NCI-H524 (cell line): ENCODE data around the gene IL31.

Experiments used
- DNase-seq, 2 experiments: peaks; one replicate each; lab custom pipeline; 2025; lab: John Stamatoyannopoulos, UW

IL31 gene

GRCh38 chr12:122129131-122129530 lies 44.9 kb downstream of the IL31 start:
- DNase-seq: no peak

DNA sequence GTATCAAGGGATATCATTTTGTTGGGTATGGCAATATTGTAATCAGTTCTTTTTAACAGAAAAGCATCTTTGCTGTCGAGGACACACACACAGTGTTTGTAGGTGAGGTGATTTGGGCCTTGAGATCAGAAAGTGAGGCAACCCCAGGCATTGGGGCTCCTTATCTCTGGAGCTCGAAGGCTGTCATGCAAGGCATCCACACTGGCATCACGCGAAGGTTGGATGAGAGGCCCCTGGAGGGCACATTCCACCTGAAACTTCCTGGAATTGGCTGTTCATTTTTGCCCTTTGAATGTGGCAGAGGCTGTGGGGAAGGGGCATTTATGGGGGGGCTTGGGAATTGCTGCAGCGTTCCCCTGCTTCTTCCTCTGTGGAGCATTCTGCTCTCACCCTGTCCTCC lies 45.5 kb downstream of the IL31 start:
- no peak for DNase-seq

- DNase-seq: no peak
Observed at GRCh38 chr12:122127839-122128238, 46.2 kb downstream of the IL31 start.

DNA sequence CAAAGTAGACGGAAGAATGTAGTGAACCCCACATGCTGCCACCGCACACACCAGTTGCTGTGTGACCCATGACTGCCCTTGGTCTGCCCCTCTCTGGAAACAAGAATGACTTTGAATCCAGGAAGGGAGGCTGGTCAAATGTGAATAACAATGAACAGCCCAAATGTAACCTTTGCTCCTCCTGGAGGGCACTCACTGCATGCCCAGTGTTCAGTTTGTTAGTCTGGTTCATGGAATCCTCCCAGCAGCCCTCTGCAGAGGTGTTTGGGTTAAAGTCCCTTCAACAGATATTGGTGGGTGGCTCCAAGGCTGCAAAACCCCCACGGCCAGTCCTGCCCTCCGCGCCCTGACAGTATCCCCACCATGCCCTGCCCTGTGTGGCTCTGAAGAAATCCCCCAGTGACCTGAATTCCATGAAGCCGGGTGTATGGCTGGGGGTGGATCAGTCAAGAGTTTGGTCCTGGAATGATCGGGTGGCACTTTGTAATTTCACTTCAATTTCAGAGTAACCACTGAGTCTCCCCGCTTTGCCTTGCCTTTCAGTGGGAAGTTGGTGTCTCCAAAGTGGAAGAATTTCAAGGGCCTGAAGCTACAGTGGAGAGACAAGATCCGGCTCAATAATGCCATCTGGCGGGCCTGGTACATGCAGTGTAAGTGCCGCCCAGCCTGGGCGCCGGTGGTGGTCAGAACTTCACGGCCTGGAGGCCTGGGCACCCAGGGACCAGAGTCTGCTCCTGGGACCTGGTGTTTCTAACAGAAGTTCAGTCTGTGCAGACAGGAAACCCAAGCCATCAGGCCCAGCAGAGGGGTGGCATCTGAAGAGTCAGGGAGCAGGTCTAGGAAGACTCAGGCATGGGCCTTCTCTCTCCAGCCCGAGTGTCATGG lies 47.1 kb downstream of the IL31 start:
- DNase-seq: peak; percentile 6 to 32

GRCh38 chr12:122126342-122126635 lies 47.7 kb downstream of the IL31 start:
- DNase-seq: no peak

GRCh38 chr12:122125452-122126341 lies 48.3 kb downstream of the IL31 start:
- no peak for DNase-seq

GRCh38 chr12:122124370-122124769 lies 49.7 kb downstream of the IL31 start:
- DNase-seq: no peak

DNA sequence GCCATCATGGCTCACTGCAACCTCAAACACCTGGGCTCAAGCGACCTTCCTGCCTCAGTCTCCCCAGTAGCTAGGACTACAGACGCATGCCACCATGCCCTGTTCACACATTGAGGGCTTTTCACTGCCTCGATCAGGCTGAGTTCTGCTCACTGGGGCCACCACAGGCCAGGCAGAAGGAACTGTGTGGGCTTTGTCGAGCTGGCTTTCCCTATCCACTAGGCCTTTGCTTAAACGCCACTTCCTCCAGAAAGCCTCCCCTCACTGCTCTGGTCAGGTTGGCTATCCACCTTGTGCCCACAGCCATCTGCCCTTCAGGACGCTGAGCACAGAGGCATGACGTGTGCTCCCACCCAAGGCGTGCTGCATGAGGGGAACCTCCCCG lies 50.3 kb downstream of the IL31 start:
- no peak for DNase-seq

- DNase-seq: peak; percentile 39 to 59
Observed at GRCh38 chr12:122123051-122123760, 50.8 kb downstream of the IL31 start.
